Esophagus muscularis mucosa (tissue), 4 donors: Measurements from ENCODE around the gene R3HDM4.

Experiments used
- CTCF ChIP-seq, 3 experiments: fragments of 200-600 bp in 2 of 3; fragments of 450-650 bp in 1 of 3; sonication (generic) in 2 of 3; IDR thresholded peaks; one replicate each; pipeline ENCODE4 v1.5.1; 2017 to 2019; ENCODE audit warnings: antibody characterized with exemption in 3 of 3, mild to moderate bottlenecking in 2 of 3, moderate library complexity in 1 of 3
- EP300 ChIP-seq: sonication (generic); formaldehyde crosslinking; IDR thresholded peaks from one replicate; pipeline ENCODE4 v1.6.1; 2017; ENCODE audit warnings: antibody characterized with exemption
- POLR2A ChIP-seq: fragments of 450-650 bp; IDR thresholded peaks from one replicate; pipeline ENCODE4 v1.6.1; 2017; ENCODE audit warnings: antibody characterized with exemption, moderate library complexity, mild to moderate bottlenecking, low read depth
- POLR2AphosphoS5 ChIP-seq, 2 donors: sonication (generic); formaldehyde crosslinking; IDR thresholded peaks; one replicate each; pipeline ENCODE4 v1.6.1; 2017; ENCODE audit warnings: antibody characterized with exemption in 2 of 2

DNA sequence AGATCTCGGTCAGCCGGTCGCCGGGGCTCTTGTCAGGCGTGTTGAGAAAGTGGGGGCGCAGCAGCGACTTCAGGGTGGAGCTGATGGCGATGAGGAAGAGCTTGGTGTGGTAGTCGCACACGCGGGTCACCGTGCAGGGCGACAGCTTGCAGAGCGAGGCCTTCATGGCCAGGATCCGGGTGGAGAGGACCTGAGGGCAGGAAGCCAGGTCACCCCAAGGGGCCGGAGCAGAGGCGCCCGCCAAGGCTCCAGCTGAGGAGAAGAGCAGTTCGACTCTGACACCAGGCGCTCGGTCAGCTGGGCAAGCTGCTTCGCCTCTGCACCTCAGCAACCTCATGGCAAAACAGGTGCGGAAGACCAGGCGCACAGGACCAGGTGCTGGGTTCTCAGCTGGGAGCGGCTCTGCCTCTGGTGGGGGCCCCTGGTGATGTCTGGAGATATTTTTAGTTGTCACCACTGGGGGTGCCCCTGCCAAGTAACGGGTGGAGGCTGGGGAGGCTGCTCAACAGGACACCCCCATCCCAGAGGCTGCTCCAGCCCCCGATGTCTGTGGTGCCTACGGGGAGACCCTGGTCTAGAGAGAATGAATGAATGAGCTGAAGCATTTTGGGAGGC is 37.6 kb downstream of the R3HDM4 start:
- TF ChIP-seq CTCF (IDR thresholded peaks at IDR 0.05) (no peak), POLR2A (no peak), EP300 (no peak), POLR2AphosphoS5 (IDR thresholded peaks at IDR 0.05) (no peak)
